ENCODE data around the gene MICAL2.

Gene MICAL2

DNA sequence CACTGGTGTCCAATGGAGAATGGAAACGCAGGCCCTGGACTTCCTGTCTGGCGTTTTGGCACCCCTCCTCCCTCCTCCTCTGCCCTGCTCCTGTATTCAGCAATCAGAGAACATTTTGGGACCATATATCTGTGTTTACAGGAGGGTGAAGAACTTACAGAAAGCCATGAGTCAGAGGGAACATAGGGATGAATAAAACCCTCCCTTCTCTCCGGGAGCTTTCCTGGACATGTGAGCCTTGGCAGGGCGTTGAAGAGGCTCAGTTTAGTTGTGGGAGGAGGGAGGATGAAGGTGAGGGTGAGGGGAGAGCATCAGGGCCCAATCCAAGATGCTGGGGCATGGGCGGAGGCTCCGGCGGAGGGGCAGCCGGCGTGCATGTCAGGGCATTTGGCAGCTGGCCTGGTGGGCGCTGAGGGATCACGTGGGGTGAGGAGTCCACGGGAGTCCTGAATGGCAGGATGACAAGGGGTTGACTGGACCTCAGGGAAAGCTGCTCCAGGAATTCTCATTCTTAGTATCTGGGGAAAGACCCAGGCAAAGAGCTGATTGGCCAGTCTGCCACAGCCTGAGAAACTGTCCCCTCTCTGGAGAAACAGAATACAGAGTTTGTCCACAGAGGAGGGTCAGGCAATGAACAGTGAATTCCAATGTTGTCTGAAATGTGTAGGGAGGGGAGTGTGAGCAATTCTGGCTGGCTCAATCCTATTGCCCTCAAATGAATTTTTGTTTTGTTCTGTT is 28.9 kb downstream of the MICAL2 start:
- DNase-seq, result no peak
- no peak overlapping the region for H3K27ac ChIP-seq
- no peaks in the 10 kb centered on the region for H3K27me3 ChIP-seq (ENCODE audit: insufficient read depth, low read depth, severe bottlenecking)
- H3K36me3 ChIP-seq, result no peaks in the 10 kb centered on the region
- H3K4me3 ChIP-seq (ENCODE audit: low read depth, low read length), result no peak overlapping the region
- no peaks in the 10 kb centered on the region for H3K9me3 ChIP-seq (ENCODE audit: severe bottlenecking)
- TF ChIP-seq, protein P1, sequence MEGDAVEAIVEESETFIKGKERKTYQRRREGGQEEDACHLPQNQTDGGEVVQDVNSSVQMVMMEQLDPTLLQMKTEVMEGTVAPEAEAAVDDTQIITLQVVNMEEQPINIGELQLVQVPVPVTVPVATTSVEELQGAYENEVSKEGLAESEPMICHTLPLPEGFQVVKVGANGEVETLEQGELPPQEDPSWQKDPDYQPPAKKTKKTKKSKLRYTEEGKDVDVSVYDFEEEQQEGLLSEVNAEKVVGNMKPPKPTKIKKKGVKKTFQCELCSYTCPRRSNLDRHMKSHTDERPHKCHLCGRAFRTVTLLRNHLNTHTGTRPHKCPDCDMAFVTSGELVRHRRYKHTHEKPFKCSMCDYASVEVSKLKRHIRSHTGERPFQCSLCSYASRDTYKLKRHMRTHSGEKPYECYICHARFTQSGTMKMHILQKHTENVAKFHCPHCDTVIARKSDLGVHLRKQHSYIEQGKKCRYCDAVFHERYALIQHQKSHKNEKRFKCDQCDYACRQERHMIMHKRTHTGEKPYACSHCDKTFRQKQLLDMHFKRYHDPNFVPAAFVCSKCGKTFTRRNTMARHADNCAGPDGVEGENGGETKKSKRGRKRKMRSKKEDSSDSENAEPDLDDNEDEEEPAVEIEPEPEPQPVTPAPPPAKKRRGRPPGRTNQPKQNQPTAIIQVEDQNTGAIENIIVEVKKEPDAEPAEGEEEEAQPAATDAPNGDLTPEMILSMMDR (IDR thresholded peaks at IDR 0.05; ENCODE audit: low read depth, low read length), result no peak

DNA sequence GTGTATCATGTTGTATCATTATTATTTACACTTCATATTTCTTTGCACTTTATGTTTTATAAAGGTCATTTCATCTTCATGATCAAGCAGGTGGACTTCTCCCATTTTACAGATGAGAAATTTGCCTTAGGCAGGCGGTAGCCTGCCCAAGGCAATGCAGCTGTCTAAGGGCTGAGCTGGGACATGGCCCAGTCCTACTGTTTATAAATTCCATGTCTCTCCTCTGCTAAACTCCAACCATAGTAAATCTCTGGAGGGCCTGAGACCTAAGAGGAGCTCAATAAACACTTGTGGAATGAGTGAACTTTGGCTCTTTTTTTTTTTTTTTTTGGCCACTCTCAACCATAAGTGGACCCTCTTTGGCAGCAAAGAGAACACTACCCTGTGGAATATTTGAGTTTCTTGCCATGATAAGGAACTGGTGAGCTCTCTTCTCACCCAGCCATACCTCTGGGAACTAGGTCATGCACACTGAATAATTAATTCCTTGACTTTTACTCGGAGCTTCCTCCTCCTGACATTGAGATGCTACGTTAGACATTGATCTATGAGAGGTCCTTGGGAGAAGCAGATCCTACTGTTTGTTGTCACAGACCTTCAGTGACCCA is 29.9 kb downstream of the MICAL2 start:
- Histone ChIP-seq H3K4me3 (ENCODE audit: low read depth, low read length) (no peak overlapping the region), H3K36me3 (no peaks in the 10 kb centered on the region), H3K27me3 (ENCODE audit: insufficient read depth, low read depth, severe bottlenecking) (no peaks in the 10 kb centered on the region), H3K27ac (no peak overlapping the region), H3K9me3 (ENCODE audit: severe bottlenecking) (no peaks in the 10 kb centered on the region)
- no peak for DNase-seq
- TF ChIP-seq, protein P1 (IDR thresholded peaks at IDR 0.05; ENCODE audit: low read depth, low read length), result no peak

DNA sequence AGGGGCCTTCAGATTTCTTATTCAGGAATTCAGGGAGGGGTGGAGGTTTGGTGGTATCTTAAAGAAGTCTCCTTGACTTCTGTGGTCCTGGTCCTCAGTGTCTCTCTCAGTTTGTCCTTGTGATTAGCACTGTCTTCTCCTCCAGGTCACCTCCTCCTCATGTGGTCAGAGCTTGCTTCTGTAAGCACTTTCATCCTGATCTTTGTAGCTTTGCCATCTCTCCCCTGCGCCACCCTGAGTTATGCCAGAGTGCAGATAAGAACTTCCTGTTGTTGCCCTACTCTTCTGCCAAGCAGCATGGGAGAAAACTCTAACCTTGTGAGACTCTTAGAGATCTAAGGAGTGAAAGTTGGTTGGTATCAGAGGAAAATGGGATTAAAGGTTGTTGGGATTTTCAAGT is 30.9 kb downstream of the MICAL2 start:
- no peak overlapping the region for H3K27ac ChIP-seq
- TF ChIP-seq, protein P1 (IDR thresholded peaks at IDR 0.05; ENCODE audit: low read depth, low read length), result no peak
- no peaks in the 10 kb centered on the region for H3K36me3 ChIP-seq
- no peaks in the 10 kb centered on the region for H3K9me3 ChIP-seq (ENCODE audit: severe bottlenecking)
- no peaks in the 10 kb centered on the region for H3K27me3 ChIP-seq (ENCODE audit: insufficient read depth, low read depth, severe bottlenecking)
- DNase-seq, result no peak
- H3K4me3 ChIP-seq (ENCODE audit: low read depth, low read length), result no peak overlapping the region

DNA sequence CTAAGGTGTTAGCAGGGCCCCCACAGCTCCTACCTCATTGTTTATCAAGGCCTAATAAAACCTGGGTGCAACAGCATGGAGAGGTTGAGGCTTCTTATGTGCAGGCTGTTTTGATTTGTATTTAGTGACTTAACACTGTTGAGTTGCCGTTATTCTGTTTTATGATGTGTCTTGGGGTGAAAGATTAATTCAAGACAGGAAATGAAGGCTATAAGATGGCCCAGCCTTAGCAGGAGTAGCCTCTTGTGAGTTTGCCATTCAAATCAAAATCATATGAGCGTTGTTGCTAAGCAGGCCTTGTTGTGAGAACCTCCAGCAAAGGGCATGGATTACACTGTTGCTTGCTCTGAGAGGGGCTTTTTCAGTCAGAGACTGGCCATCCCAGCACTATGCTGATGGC is 31.8 kb downstream of the MICAL2 start:
- Histone ChIP-seq H3K4me3 (ENCODE audit: low read depth, low read length) (no peak overlapping the region), H3K36me3 (no peaks in the 10 kb centered on the region), H3K27me3 (ENCODE audit: insufficient read depth, low read depth, severe bottlenecking) (no peaks in the 10 kb centered on the region), H3K27ac (no peak overlapping the region), H3K9me3 (ENCODE audit: severe bottlenecking) (no peaks in the 10 kb centered on the region)
- no peak for DNase-seq
- TF ChIP-seq, protein P1 (IDR thresholded peaks at IDR 0.05; ENCODE audit: low read depth, low read length), result no peak

DNA sequence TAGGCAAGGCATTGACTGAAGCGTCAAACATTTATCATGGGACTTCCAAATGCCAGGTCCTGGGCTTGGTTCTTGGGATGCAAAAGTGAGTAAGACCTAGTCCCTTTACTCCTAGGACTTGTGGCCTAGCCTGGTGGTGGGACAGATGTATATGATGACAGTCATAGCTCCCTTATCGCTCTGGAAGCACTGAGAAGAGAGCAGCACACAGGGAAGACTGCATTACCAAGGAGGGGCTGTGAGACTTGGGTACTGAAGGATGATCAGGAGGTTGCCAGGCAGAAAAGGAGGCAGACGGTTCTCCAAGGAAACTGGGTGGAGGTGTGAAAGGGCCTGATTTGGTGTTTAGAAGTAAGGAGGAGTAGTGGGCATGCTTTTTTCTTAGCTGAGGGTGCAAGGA is 32.5 kb downstream of the MICAL2 start:
- Histone ChIP-seq H3K27me3 (ENCODE audit: insufficient read depth, low read depth, severe bottlenecking) (no peaks in the 10 kb centered on the region), H3K4me3 (ENCODE audit: low read depth, low read length) (no peak overlapping the region), H3K27ac (no peak overlapping the region), H3K9me3 (ENCODE audit: severe bottlenecking) (no peaks in the 10 kb centered on the region), H3K36me3 (no peaks in the 10 kb centered on the region)
- DNase-seq, result no peak
- TF ChIP-seq, protein P1 (IDR thresholded peaks at IDR 0.05; ENCODE audit: low read depth, low read length), result no peak

Data from WERI-Rb-1 (cell line).